Sigmoid colon (tissue), 7 donors: ENCODE measurements around the gene XIST. TPM values are rescaled to one million over a fixed set of nuclear protein-coding genes. Genes with fewer than 3 reads are reported as not detected.
"Not testable (repeated sequence)": the region's sequence is repeated elsewhere in the genome, so short reads cannot be mapped to it uniquely, and the experiment has no call there.

Experiments used
- DNase-seq: peaks from one replicate; pipeline ENCODE4 v3.0.0-alpha.2; 2019
- H3K27ac ChIP-seq, 4 donors: fragments of 200-600 bp; sonication (generic); one replicate each; pipeline ENCODE4 v1.5.1; 2016 to 2019; ENCODE audit warnings: mild to moderate bottlenecking in 1 of 4
- H3K27me3 ChIP-seq, 3 donors: fragments of 200-600 bp; sonication (generic); one replicate each; pipeline ENCODE4 v1.5.1; 2019; ENCODE audit warnings: mild to moderate bottlenecking in 1 of 3
- H3K36me3 ChIP-seq, 4 donors: fragments of 200-600 bp; sonication (generic); one replicate each; pipeline ENCODE4 v1.5.1; 2016 to 2019
- H3K4me1 ChIP-seq, 4 donors: fragments of 200-600 bp; sonication (generic); one replicate each; pipeline ENCODE4 v1.5.1; 2017 to 2019
- H3K4me3 ChIP-seq, 4 donors: fragments of 200-600 bp; sonication (generic); one replicate each; pipeline ENCODE4 v1.5.1; 2017 to 2019; ENCODE audit warnings: mild to moderate bottlenecking in 2 of 4, moderate library complexity in 1 of 4
- H3K9me3 ChIP-seq, 4 donors: fragments of 200-600 bp in 3 of 4; sonication (generic) in 3 of 4; one replicate each; pipeline versions ENCODE4 v1.5.1 to v1.6.1; 2013 to 2019
- EP300 ChIP-seq, 4 donors: sonication (generic); formaldehyde crosslinking; IDR thresholded peaks; one replicate each; pipeline ENCODE4 v1.6.1; 2017; ENCODE audit warnings: antibody characterized with exemption in 4 of 4
- POLR2A ChIP-seq, 2 donors: fragments of 450-650 bp; IDR thresholded peaks; one replicate each; pipeline ENCODE4 v1.6.1; 2016; ENCODE audit warnings: antibody characterized with exemption in 2 of 2, mild to moderate bottlenecking in 2 of 2, moderate library complexity in 2 of 2
- POLR2AphosphoS5 ChIP-seq, 4 donors: sonication (generic); formaldehyde crosslinking; IDR thresholded peaks; one replicate each; pipeline ENCODE4 v1.6.1; 2017; ENCODE audit warnings: antibody characterized with exemption in 4 of 4
- WGBS, 2 donors: extraction: QIAGEN DNeasy Blood & Tissue Kit; methylation state at CpG; one replicate each; pipeline ENCODE4 v1.1.7; 2013; 5-methylcytosine and 5-hydroxymethylcytosine counted together
- intact Hi-C: fragments of 100-400 bp; cut with DNase I; formaldehyde crosslinking; loops from one replicate; pipeline ENCODE4 v1.15.1; 2023
- polyA plus RNA-seq, 3 donors: library from polyadenylated mRNA; stranded (reverse); fragments of 200-250 nt; gene quantifications; one replicate each; pipeline ENCODE4 v1.2.3, GENCODE V29; 2013
- total RNA-seq, 4 donors: library from RNA; depleted of rRNA; stranded (reverse); fragments of >200 nt; gene quantifications; one replicate each; pipeline ENCODE4 v1.1.0, GENCODE V29; 2016
- TF ChIP-seq, protein P1 (sequence below), 4 experiments: fragments of 450-650 bp in 3 of 4; fragments of 200-600 bp in 1 of 4; IDR thresholded peaks; one replicate each; pipeline ENCODE4 v1.5.1; 2016 to 2019; ENCODE audit warnings: antibody characterized with exemption in 4 of 4, mild to moderate bottlenecking in 3 of 4, moderate library complexity in 2 of 4
- donor health status: healthy with polysubstance abuse.
- donor health status: Bipolar disorder and iron deficiency.
- donor health status: healthy.

XIST gene
- total and polyA plus RNA-seq, 7 donors, result 0.12 to 361 (median 1.8) TPM

DNA sequence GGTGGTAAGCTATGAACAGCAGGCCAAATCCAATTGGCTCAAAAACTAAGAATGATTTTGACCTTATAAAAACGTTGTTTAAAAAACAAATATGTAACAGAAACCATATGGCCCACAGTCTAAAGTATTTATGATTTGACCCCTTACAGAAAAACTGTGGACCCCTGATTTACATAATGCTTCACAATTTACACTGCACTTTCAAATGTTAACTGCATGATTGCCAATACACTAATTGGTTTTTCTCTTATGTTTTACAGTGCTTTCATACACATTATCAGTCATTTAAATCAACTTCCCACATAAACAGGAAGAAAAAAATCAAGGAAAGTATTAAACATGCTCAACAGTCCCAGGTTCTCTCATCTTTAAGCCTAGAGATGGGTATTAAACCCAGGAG is 26.9 kb downstream of the XIST start:
- Histone ChIP-seq H3K36me3 (peaks cover 0 to 5% (median under 1%) of the 10 kb centered on the region in 4 donors), H3K4me3 (no peak overlapping the region), H3K27me3 (no peaks in the 10 kb centered on the region), H3K4me1 (no peaks in the 10 kb centered on the region), H3K27ac (no peak overlapping the region), H3K9me3 (no peaks in the 10 kb centered on the region)
- intact Hi-C loops, result no loop called here
- no peak for DNase-seq
- TF ChIP-seq, protein P1, sequence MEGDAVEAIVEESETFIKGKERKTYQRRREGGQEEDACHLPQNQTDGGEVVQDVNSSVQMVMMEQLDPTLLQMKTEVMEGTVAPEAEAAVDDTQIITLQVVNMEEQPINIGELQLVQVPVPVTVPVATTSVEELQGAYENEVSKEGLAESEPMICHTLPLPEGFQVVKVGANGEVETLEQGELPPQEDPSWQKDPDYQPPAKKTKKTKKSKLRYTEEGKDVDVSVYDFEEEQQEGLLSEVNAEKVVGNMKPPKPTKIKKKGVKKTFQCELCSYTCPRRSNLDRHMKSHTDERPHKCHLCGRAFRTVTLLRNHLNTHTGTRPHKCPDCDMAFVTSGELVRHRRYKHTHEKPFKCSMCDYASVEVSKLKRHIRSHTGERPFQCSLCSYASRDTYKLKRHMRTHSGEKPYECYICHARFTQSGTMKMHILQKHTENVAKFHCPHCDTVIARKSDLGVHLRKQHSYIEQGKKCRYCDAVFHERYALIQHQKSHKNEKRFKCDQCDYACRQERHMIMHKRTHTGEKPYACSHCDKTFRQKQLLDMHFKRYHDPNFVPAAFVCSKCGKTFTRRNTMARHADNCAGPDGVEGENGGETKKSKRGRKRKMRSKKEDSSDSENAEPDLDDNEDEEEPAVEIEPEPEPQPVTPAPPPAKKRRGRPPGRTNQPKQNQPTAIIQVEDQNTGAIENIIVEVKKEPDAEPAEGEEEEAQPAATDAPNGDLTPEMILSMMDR (IDR thresholded peaks at IDR 0.05), result no peak
- no peak for TF ChIP-seq POLR2A (IDR thresholded peaks at IDR 0.05)
- TF ChIP-seq POLR2AphosphoS5 (IDR thresholded peaks at IDR 0.05), result no peak
- TF ChIP-seq EP300 (IDR thresholded peaks at IDR 0.05), result no peak
- WGBS, 2 donors, result 39 to 47% methylated on average over 1 of the region's 1 CpG

DNA sequence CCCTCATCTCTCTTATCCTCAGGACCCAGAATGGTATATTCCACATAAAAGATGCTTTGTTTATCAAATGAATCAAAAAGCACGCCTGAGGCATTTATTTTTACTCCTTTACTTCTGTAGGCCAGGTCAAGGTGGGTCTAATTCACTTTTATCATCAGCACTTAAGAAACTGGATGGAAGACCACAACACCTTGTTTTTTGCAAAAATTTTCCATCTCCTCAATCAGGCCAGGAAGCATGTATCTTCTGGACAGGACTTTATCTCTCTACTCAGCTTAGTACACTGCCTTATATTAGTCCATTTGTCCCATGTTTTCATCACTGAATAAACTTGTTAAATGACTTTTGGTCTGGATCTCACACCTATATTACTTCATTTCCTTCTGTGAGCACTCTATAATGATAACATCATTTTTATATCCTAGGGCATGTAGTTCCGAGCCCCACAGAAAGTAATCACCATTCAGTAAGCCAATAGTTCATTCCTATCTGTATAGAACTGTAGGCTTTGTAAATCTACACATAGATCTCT is 29.0 kb downstream of the XIST start:
- no peak overlapping the region for H3K4me3 ChIP-seq
- TF ChIP-seq EP300 (IDR thresholded peaks at IDR 0.05) (no peak), POLR2AphosphoS5 (IDR thresholded peaks at IDR 0.05) (no peak), POLR2A (IDR thresholded peaks at IDR 0.05) (no peak)
- TF ChIP-seq, protein P1 (IDR thresholded peaks at IDR 0.05), result no peak
- no peak overlapping the region for H3K27ac ChIP-seq
- H3K27me3 ChIP-seq, result no peaks in the 10 kb centered on the region
- no peaks in the 10 kb centered on the region for H3K4me1 ChIP-seq
- WGBS, 2 donors, result 74 to 83% methylated on average over 2 of the region's 2 CpGs
- no peaks in the 10 kb centered on the region for H3K9me3 ChIP-seq
- no peak for DNase-seq
- intact Hi-C loops, result no loop called here
- peaks cover 0 to 5% (median 0%) of the 10 kb centered on the region in 4 donors for H3K36me3 ChIP-seq

DNA sequence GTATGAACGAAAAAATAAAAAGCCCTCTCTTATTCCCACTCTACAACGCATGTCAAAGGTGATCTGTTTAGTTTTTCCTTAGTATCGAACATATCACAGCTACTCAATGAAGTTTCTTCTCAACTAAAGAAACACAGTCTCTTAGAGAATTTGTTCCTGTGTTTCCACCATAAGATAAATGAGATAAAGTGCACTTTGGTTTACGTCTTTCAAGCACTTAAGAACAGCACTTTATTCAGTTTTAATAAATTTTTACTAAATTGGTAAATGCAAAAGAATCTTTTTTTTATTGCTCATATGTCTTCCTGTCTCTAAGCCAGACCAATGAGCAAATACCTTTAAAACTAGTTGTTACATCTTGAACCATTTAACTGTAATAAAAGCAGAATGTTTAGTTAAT is 29.7 kb downstream of the XIST start:
- Histone ChIP-seq H3K4me1 (no peaks in the 10 kb centered on the region), H3K36me3 (peaks cover 0 to under 1% (median 0%) of the 10 kb centered on the region in 4 donors), H3K27ac (no peak overlapping the region), H3K9me3 (no peaks in the 10 kb centered on the region), H3K27me3 (no peaks in the 10 kb centered on the region), H3K4me3 (no peak overlapping the region)
- intact Hi-C loops, result no loop called here
- no peak for TF ChIP-seq EP300 (IDR thresholded peaks at IDR 0.05)
- TF ChIP-seq, protein P1 (IDR thresholded peaks at IDR 0.05), result no peak
- TF ChIP-seq POLR2A (IDR thresholded peaks at IDR 0.05), result no peak
- TF ChIP-seq POLR2AphosphoS5 (IDR thresholded peaks at IDR 0.05), result no peak
- WGBS, 2 donors, result 86 to 89% methylated on average over 4 of the region's 4 CpGs
- DNase-seq, result no peak

DNA sequence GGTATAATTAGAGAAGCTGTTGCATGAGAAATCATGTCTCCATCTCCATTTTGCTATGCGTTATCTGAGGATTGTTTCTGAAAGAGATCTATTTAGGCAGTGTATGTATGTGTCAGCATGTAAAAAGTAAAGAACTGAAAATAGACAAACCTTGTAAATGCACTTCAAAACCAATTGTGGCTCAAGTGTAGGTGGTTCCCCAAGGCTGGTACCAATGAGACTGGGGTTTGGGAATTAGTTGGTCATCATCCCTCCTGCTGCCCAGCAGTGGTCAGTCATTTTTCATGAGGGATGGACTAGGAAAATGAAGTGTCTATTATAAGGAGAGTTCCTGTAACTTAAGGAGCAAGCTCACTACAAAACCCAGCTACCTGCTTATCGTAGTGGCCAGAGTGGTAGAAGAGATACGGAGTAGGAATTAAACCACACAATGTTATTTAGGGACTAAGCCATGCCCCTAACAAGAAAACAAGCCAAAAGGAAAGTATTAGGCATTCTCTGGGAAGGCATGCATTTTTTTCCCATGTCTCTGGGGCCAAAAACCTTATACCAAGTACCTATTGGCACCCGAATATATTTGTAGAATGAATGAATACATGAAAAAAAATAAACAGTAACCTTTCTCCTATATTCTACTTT is 30.5 kb downstream of the XIST start:
- H3K4me3 ChIP-seq, result no peak overlapping the region
- no peak for DNase-seq
- H3K27me3 ChIP-seq, result no peaks in the 10 kb centered on the region
- WGBS, 2 donors, result 93 to 94% methylated on average over 4 of the region's 4 CpGs
- intact Hi-C loops, result no loop called here
- no peaks in the 10 kb centered on the region for H3K9me3 ChIP-seq
- H3K4me1 ChIP-seq, result no peaks in the 10 kb centered on the region
- H3K27ac ChIP-seq, result no peak overlapping the region
- TF ChIP-seq POLR2AphosphoS5 (IDR thresholded peaks at IDR 0.05) (no peak), POLR2A (IDR thresholded peaks at IDR 0.05) (no peak), EP300 (IDR thresholded peaks at IDR 0.05) (no peak)
- TF ChIP-seq, protein P1 (IDR thresholded peaks at IDR 0.05), result no peak
- H3K36me3 ChIP-seq, result no peaks in the 10 kb centered on the region

DNA sequence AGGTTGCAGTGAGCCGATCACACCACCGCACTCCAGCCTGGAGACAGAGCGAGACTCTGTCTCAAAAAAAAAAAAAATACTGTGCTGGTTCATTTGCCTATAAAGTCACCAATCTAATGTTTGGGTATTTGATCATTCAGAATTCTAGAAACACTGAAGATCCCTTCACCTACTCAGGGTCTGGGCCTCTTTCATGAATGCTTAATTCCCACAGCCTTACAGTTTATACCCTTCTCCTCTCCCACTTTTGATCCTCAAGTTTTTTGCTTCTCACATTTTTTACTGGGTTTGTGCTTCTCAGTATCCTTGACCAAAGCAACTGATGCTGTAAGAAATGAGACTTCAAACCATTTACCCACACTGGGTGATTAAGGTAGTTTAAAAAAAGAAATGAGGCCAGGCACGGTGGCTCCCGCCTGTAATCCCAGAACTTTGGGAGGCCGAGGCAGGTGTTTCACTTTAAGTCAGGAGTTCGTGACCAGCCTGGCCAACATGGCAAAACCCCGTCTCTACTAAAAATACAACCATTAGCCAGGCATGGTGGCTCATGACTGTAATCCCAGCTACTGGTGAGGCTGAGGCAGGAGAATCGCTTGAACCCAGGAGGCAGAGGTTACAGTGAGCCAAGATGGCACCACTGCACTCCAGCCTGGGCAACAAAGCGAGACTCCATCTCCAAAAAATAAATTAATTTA is 32.5 kb downstream of the XIST start:
- H3K36me3 ChIP-seq, intact Hi-C loops, H3K4me3 ChIP-seq, H3K9me3 ChIP-seq, H3K27ac ChIP-seq, H3K27me3 ChIP-seq, H3K4me1 ChIP-seq, DNase-seq: not testable (repeated sequence)
- 93 to 95% methylated on average over 10 of the region's 10 CpGs for WGBS, 2 donors
